Fibroblast of skin of left biceps (primary cell): Measurements from ENCODE around the gene LGALS9B.
"Not testable (repeated sequence)": the region's sequence is repeated elsewhere in the genome, so short reads cannot be mapped to it uniquely, and the experiment has no call there.

Experiments used
- DNase-seq, 2 experiments: peaks; one replicate each; pipeline ENCODE4 v3.0.0-alpha.2; 2013; ENCODE audit warnings: low read depth in 2 of 2

The LGALS9B gene

DNA sequence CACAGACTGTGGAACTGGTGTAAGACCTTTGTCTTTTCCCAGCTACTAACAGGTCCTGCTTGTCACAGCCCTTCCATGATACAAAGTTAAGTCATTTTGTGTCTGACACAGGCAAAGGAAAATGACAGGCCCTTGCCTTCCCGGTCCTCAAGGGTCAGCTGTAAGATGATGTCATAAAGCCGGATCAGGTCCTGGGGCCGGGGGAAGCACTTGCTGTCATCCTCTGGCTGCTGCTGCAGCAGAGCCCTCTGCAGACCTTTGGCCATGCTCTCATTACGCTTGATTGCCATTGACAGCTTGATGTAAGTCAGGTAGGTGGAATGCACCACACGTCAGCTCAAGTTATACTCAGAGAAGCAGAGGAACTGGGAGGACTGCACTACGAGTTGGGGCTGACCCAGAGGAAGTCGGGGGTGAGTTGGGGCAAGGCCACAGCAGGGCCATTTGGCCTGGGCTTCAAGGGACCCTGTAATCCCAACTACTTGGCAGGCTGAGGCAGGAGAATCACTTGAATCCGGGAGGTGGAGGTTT is 50.9 kb downstream of the LGALS9B start:
- DNase-seq: not testable (repeated sequence)

DNA sequence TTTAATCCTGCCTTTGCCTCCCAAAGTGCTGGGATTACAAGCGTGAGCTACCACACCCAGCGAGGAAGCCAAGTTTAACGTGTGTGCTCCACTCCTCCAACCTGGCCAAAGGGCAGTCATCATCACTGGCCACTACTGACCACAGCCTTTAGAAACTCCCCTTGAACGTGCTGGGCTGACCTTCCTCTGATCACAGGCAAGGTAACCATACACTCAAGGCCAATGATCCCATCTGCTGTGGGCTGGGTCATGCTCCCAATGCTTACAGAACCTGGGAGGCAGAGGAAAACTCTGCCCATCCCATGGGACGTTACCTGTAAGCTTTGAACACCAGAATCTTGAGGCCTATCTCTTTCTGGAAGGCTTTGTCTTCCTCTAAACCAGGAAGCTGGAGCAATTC is 51.9 kb downstream of the LGALS9B start:
- DNase-seq: not testable (repeated sequence)

DNA sequence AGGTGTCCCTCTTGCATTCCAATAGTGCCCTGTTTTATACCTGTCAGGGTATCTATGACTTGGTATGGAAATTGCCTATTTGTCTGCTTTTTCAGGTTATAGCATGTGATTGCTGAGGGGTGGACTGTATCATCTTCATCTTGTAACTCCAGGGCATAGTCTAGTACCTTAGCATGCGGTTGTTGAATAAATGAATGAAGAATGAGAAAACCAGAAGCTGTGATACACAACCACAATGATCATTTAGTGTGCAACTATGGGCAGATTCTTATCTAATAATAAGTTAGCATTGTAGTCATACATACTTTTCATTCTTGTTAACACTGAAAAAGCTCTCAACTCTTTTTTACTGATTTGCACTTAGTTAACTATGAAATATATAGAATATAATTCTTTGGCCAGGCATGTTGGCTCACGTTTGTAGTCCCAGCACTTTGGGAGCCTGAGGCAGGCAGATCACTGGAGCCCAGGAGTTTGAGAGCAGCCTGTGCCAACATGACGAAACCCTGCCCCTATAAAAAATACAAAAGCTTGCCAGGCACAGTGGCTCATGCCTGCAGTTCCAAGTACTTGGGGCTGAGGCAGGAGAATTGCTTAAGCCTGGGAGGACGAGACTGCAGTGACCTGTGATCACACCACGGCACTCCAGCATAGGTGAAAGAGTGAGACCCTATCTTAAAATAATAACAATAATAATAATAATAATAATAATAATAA is 65.9 kb downstream of the LGALS9B start:
- not testable (repeated sequence) for DNase-seq

DNA sequence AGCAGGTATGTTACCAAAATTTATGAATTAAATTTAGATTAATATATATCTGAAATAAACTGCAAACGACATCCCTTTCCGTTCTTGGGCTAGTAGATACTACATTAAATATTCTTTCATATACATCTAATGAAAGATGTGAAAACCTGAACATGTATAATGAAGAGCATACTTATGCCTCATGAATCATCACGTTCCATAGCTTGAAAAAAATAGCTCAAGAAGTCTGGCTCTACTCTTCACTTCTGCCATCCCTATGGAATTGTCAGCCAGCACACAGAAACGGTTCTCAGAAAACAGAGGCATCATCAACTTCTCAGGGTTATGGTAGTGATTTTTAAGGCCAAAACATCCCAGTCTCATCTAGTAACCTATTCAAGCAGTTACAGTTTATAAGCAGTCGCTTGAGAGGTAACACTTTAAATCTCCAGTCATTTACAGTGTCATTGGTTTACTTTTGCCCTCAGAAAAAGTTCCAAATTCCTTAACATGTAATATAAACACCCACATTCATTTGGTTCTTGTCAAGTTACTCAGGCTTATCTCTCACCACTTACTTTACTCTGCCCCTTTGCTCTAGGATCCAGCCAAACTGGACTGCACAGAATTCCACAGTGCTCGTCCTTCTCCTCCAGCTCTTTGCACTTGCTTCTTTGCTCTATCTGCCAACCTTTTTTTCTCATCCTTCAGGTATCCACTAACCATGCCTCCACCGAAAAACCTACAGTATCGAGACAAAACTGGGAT is 66.6 kb downstream of the LGALS9B start:
- not testable (repeated sequence) for DNase-seq
